Activated T-helper 17 cell treated with anti-CD3 and anti-CD28 coated beads, Interleukin-2, amount 50 U/mL, for 72 hours (primary cell): ENCODE data around the gene CYP2F1. TPM values are rescaled to one million over a fixed set of nuclear protein-coding genes. Genes with fewer than 3 reads are reported as not detected.
"Not testable (repeated sequence)": the region's sequence is repeated elsewhere in the genome, so short reads cannot be mapped to it uniquely, and the experiment has no call there.

Experiments
- ATAC-seq: fragments of 150-1000 bp; cut with Tn5 transposase; replicated peaks from 2 replicates; pipeline ENCODE4 v1.10.0; 2021; ENCODE audit warnings: mild to moderate bottlenecking, moderate library complexity
- H3K27ac Mint-ChIP-seq: one replicate; pipeline ENCODE4 v1.8.0; 2022; ENCODE audit warnings: mixed read lengths
- H3K27me3 Mint-ChIP-seq: one replicate; pipeline ENCODE4 v1.8.0; 2022; ENCODE audit warnings: mixed read lengths
- H3K36me3 Mint-ChIP-seq: one replicate; pipeline ENCODE4 v1.8.0; 2022; ENCODE audit warnings: low read depth, mild to moderate bottlenecking, mixed read lengths
- H3K4me1 Mint-ChIP-seq: one replicate; pipeline ENCODE4 v1.8.0; 2022; ENCODE audit warnings: mixed read lengths
- H3K4me3 Mint-ChIP-seq: one replicate; pipeline ENCODE4 v1.8.0; 2022; ENCODE audit warnings: mild to moderate bottlenecking, mixed read lengths
- H3K9me3 Mint-ChIP-seq: one replicate; pipeline ENCODE4 v1.8.0; 2022; ENCODE audit warnings: mixed read lengths
- total RNA-seq, 2 donors: library from RNA; stranded (reverse); gene quantifications; one replicate each; pipeline ENCODE4 v1.2.3, GENCODE V29; 2022

The CYP2F1 gene
- total RNA-seq, 2 donors from 2014 or later: 0.28 TPM; not detected in 1

DNA sequence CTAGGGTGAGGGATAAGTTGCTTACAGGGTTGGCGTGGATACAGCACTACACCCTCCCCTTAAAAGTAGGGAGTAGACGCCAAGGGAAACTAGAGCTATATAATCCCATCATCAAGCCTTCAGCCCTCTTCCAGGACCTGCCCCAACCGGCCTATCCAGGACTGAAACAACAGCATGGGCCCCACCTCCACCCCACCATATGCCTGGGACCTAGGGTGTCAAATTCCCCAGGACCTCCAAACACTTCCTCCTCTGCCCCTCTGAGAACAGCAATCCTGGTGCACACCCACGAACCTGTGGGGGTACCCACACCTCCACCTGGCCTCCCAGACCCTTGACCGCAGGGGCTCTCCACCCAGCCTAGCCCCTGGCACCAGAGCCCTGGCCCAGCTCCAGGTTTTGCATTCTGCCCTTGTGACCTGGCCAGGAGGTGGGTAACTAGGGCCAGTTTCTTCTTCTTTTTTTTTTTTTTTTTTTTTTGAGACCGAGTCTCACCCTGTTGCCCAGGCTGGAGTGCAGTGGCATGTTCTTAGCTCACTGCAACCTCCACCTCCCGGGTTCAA is 1.4 kb upstream of the CYP2F1 start:
- H3K27me3 Mint-ChIP-seq: no peaks in the 10 kb centered on the region
- no peaks in the 10 kb centered on the region for H3K36me3 Mint-ChIP-seq
- no peaks in the 10 kb centered on the region for H3K9me3 Mint-ChIP-seq
- no peak for ATAC-seq
- H3K27ac Mint-ChIP-seq: no peak overlapping the region
- no peak overlapping the region for H3K4me3 Mint-ChIP-seq
- no peaks in the 10 kb centered on the region for H3K4me1 Mint-ChIP-seq

DNA sequence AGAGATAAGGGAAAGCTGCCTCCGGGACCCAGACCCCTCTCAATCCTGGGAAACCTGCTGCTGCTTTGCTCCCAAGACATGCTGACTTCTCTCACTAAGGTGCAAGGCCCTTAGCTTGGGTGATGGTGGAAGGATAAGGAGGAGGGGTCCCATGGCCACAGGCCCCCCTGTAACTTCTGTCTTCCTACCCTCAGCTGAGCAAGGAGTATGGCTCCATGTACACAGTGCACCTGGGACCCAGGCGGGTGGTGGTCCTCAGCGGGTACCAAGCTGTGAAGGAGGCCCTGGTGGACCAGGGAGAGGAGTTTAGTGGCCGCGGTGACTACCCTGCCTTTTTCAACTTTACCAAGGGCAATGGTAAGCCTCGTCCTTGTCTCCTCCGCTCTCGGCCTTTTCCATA is 2.0 kb downstream of the CYP2F1 start:
- Mint-ChIP-seq H3K9me3 (no peaks in the 10 kb centered on the region), H3K27ac (no peak overlapping the region), H3K4me3 (no peak overlapping the region), H3K36me3 (no peaks in the 10 kb centered on the region), H3K4me1 (peaks cover 6% of the 10 kb centered on the region), H3K27me3 (no peaks in the 10 kb centered on the region)
- ATAC-seq: no peak

DNA sequence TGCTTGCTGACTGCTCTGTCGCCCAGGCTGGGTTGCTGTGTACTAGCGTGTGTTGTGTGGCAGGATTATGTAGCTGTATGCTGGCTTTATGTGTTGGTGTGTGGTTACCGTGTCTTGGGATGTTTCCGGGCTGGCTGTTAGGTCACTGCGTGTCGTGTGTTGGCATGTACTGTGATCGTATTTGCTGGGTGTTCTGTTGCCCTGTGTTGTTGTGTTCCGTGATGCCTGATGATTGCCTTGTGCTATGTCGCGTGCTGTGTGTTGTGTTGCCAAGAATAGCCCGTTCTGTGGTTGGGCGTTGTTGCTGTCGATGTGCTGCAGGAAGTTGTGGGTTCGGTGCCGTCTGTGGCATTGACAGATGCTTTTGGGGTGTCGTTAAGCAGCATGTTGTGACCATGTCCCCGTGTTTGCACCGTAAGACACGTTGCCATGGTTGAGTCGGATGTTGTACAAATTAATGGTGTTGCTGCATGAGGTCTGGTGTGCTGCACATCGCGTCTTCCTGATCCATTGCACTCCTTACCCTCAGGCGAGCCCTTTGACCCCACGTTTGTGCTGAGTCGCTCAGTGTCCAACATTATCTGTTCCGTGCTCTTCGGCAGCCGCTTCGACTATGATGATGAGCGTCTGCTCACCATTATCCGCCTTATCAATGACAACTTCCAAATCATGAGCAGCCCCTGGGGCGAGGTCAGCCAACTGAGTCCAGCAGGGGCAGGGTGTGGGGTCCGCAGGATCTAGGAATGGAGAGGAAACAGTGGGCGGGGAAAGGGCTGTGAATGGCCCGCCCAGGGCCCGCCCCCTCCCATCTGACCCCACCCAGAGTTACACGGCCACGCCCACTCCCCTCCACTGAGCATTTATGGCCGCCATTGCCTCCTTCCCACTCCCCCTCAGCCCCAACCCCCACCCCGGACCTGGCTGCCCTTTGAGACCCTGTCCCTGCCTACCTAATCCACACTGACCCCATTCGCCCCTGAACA is 7.0 kb downstream of the CYP2F1 start:
- not testable (repeated sequence) for H3K9me3 Mint-ChIP-seq, H3K36me3 Mint-ChIP-seq, H3K27me3 Mint-ChIP-seq
- Mint-ChIP-seq H3K27ac (peak overlapping the region; percentile 35), H3K4me3 (peak overlapping the region; percentile 52), H3K4me1 (peaks cover 10% of the 10 kb centered on the region)
- peak; percentile 85 for ATAC-seq

DNA sequence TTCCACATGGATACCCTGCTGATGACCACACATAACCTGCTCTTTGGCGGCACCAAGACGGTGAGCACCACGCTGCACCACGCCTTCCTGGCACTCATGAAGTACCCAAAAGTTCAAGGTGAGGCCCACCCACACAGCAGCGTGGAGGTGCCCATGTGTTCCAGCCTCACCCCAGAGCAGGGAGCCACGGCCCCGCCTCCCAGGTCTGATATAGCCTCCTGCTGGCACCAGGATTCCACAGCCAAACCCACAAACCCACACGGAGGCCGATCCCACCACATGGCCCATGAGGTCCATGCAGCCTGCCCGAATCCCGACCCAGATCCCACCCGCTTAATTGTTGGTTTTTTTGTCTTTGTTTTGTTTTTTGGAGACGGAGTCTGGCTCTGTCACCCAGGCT is 8.6 kb downstream of the CYP2F1 start:
- ATAC-seq, H3K4me3 Mint-ChIP-seq: not testable (repeated sequence)

DNA sequence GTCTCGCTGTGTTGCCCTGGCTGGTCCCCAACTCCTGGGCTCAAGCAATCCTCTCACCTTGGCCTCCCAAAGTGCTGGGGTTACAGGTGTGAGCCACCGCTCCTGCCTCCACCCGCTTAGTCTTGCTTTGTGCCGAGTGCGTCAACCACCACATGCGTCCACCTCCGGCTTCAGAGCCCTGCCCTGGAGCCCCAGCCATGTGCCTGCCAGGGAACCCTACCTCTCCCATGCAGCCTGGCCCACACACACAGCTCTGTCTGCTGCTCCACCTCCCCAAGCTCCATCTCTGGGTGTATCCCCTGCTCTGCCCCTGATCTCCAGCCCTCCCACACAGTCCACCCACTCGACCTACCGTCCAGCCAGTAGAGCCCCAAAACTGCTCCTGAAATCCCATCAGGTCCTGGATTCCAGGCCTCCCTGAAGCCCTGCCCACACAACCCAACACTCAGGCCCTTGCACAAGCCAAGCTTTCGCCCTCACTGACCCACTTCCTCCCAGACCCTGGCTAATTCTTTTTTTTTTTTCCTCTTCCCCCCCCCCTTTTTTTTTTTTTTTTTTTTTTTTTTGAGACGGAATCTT is 9.6 kb downstream of the CYP2F1 start:
- Mint-ChIP-seq H3K36me3 (no peaks in the 10 kb centered on the region), H3K4me3 (no peak overlapping the region), H3K4me1 (peaks cover 18% of the 10 kb centered on the region), H3K27ac (no peak overlapping the region), H3K27me3 (no peaks in the 10 kb centered on the region), H3K9me3 (no peaks in the 10 kb centered on the region)
- ATAC-seq: no peak

More for the DNA sequence above, 8.6 kb downstream of the CYP2F1 start:
- H3K36me3 Mint-ChIP-seq, H3K27ac Mint-ChIP-seq, H3K9me3 Mint-ChIP-seq, H3K27me3 Mint-ChIP-seq: not testable (repeated sequence)
- peaks cover 16% of the 10 kb centered on the region for H3K4me1 Mint-ChIP-seq

DNA sequence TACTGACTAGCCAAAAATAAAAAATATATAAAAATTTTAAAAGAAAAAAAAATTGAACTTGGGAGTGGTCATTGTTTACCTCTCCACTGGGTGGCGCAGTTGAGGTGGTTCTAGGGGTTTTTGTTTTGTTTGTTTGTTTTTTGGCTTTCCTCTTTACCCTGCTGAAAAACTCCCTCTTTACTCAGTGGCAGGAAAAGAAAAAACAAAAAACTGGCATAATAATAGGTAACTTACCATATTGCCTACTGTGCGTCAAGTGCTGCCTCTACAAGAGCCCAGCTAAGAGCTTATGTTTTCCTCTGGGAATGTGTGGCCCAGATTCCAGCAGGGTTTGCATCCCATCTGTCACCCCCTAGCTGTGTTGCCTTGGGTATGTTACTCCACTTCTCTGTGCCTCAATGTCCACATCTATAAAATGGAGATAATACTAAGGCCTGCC is 12.6 kb downstream of the CYP2F1 start:
- H3K4me3 Mint-ChIP-seq: not testable (repeated sequence)

DNA sequence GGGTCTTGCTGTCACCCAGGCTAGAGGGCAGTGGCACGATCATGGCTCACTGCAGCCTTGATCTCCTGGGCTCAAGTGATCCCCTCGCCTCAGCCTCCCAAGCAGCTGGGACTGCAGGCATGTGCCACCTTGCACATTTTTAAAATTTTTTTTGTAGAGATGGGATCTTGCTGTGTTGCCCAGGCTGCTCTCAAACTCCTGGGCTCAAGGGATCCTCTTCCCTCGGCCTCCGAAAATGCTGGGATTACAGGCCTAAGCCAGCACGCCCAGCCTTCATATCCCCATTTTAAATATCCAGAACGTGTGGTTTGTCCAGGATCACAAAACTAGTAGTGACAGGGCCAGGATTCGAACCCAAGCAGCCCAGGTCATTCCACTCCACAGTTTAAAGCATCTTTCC is 13.1 kb downstream of the CYP2F1 start:
- not testable (repeated sequence) for ATAC-seq, H3K27me3 Mint-ChIP-seq

More for the DNA sequence above, 12.6 kb downstream of the CYP2F1 start:
- H3K27me3 Mint-ChIP-seq, H3K27ac Mint-ChIP-seq, H3K9me3 Mint-ChIP-seq, H3K36me3 Mint-ChIP-seq, ATAC-seq: not testable (repeated sequence)
- H3K4me1 Mint-ChIP-seq: peaks cover 10% of the 10 kb centered on the region

DNA sequence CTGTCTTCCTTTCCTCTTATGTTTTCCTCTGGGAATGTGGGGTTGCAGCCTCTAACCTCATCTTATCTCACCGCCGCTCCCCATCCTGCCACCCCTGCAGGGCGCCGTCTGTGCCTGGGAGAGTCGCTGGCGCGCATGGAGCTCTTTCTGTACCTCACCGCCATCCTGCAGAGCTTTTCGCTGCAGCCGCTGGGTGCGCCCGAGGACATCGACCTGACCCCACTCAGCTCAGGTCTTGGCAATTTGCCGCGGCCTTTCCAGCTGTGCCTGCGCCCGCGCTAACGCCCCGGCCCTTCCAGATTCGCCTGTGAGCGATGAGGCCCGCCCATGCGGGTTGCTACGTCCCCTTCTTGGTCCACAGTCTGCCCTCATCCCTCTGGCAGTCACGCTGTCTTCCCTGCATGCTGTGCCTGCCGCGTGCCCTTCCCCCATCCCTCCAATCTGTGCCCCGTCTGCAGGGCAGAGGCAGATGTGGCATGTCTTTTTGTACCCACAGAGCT is 13.6 kb downstream of the CYP2F1 start:
- Mint-ChIP-seq H3K27ac (peak overlapping the region; percentile 46), H3K4me1 (peaks cover 10% of the 10 kb centered on the region), H3K4me3 (peak overlapping the region; percentile 72)
- H3K27me3 Mint-ChIP-seq, H3K9me3 Mint-ChIP-seq, H3K36me3 Mint-ChIP-seq: not testable (repeated sequence)
- ATAC-seq: peak; percentile 98

More for the DNA sequence above, 13.1 kb downstream of the CYP2F1 start:
- H3K36me3 Mint-ChIP-seq, H3K27ac Mint-ChIP-seq, H3K9me3 Mint-ChIP-seq: not testable (repeated sequence)
- peaks cover 10% of the 10 kb centered on the region for H3K4me1 Mint-ChIP-seq
- peak overlapping the region; percentile 72 for H3K4me3 Mint-ChIP-seq

DNA sequence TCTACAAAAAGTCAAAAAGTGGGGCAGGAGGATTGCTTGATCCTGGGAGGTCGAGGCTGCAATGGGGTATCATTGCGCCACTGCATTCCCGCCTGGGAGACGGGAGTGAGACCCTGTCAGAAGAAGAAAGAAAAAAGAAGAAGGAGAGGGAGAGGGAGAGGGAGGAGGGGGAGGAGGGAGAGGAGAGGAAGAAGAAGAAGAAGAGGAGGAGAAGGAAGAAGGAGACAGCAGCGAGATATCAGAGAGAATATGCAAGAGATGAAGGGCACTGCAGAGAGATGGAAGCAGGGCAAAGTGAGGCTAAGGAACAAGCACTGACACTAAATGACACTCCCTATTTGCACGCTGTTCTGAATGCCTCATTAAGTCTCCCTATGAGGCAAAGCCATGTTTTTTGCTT is 14.5 kb downstream of the CYP2F1 start:
- Mint-ChIP-seq H3K9me3 (no peaks in the 10 kb centered on the region), H3K36me3 (no peaks in the 10 kb centered on the region), H3K27me3 (no peaks in the 10 kb centered on the region), H3K4me3 (peak overlapping the region; percentile 72), H3K4me1 (peaks cover 10% of the 10 kb centered on the region), H3K27ac (no peak overlapping the region)
- no peak for ATAC-seq

DNA sequence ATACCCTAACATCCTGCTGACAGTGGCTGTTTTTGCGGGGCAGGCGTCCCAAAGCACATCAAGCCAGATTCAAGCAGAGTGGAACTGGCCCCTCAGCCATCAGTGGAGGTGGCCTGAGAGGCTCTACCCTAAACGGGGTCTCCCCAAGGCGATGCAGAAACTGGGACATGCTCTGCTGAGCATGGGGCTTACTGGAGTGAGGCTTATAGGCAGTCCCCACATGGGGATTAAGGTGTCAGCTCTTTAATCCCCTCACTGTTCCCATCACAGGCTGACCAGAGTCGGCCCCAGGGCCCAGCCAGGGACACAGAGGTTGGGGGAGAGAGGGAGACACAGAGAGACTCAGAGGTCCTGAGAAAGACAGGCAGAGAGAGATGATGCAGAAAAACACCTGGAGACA is 17.0 kb downstream of the CYP2F1 start:
- Mint-ChIP-seq H3K9me3 (no peaks in the 10 kb centered on the region), H3K4me3 (no peak overlapping the region), H3K27me3 (no peaks in the 10 kb centered on the region), H3K36me3 (no peaks in the 10 kb centered on the region), H3K27ac (peak overlapping the region; percentile 49), H3K4me1 (peaks cover 7% of the 10 kb centered on the region)
- no peak for ATAC-seq

DNA sequence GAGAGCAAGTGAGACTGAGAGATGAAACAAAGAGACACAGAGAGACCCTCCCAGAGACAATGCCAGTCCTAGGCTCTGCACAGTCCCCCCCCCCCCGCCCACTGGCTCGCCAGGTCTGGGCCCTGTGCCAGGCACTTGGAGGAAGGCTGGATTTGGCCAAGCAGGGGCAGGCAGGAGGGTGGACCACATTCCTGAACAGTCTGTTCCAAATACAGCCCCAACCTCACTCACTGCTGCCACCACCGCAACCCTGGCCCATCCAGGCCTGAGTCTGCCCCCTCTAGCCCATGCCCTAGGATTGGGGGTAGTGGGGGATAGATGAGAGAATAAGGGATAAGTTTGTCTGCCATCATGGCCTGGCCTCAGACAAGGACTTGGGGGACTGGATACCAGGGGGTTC is 19.0 kb downstream of the CYP2F1 start:
- Mint-ChIP-seq H3K9me3 (no peaks in the 10 kb centered on the region), H3K27me3 (no peaks in the 10 kb centered on the region)

DNA sequence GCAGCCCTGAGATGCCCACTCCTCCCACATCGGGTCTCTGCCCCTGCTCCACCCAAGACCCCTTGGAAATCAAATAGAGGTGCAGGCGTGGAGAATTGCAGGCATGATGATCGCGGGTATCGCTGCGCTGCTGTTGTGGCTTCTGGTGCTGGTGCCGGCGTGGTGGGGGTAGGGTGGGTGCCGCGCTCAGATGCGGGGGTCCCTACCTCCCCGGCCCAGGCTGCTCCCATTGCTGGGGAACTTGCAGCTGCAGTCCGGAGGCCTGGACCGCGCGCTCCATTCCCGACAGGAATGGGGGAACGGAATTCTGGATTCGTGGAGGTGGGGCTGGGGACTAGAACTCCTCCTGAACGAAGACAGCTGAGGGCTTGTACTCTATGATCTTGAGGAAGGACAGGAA is 20.4 kb downstream of the CYP2F1 start:
- no peak for ATAC-seq
- H3K27me3 Mint-ChIP-seq: no peaks in the 10 kb centered on the region
- H3K27ac Mint-ChIP-seq: no peak overlapping the region
- no peaks in the 10 kb centered on the region for H3K9me3 Mint-ChIP-seq
- peak overlapping the region; percentile 83 for H3K4me3 Mint-ChIP-seq
- no peaks in the 10 kb centered on the region for H3K36me3 Mint-ChIP-seq
- H3K4me1 Mint-ChIP-seq: no peaks in the 10 kb centered on the region

More for the DNA sequence above, 19.0 kb downstream of the CYP2F1 start:
- no peak for ATAC-seq
- Mint-ChIP-seq H3K4me1 (no peaks in the 10 kb centered on the region), H3K36me3 (no peaks in the 10 kb centered on the region), H3K4me3 (peak overlapping the region; percentile 83), H3K27ac (no peak overlapping the region)

DNA sequence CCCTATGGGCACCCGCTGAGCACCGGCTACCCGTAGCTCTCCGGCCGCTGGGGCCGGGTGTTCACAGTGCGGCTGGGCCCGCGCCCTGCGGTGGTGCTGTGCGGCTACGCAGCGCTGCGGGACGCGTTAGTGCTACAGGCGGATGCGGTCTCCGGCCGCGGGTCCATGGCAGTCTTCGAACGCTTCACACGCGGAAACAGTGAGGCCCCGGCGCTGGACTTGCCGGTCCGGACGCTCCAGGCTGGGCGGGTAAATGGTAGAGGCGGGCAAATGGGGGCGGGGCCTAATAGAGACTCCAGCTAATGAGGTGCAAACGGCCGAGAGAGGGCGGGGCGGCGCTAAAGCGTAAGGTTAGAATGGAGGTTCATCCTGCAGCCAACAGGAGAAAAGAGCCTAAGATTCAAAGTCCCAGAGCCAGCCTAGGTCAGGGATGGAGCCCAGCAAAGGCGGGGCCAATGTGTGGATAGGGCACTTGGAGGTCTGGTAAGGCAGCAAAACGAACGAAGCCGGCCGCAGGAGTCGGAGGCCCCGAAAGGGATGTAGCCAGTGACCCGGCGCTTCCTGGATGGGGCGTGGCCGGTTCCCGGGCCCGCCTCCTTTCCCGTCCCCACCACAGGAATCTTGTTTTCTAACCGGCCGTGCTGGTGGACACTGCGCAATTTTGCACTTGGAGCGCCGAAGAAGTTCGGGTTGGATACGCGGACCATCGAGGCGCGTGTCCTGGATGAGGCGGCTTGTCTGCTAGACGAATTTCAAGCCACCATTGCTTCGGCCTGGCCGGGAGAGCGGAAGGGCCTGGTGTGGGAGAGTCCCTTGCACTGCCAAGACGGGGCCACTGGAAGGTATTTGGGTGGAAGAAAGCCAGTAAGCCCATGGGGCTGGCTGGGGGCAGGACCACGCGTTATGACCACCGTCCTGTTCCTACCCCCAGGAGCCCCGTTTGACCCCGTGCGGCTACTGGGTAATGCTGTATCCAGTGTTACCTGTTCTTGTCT is 21.5 kb downstream of the CYP2F1 start:
- H3K36me3 Mint-ChIP-seq, H3K4me1 Mint-ChIP-seq, H3K27me3 Mint-ChIP-seq, H3K9me3 Mint-ChIP-seq: not testable (repeated sequence)
- peak; percentile 99 for ATAC-seq
- peak overlapping the region; percentile 83 for H3K4me3 Mint-ChIP-seq
- peak overlapping the region; percentile 63 for H3K27ac Mint-ChIP-seq
